ENCODE measurements around the gene GFPT2.
"Not testable (repeated sequence)": the region's sequence is repeated elsewhere in the genome, so short reads cannot be mapped to it uniquely, and the experiment has no call there.

GFPT2 gene

GRCh38 chr5:180304431-180305375, 48.4 kb downstream of the GFPT2 start:
- DNase-seq (ENCODE audit: low read depth), result no peak

DNA sequence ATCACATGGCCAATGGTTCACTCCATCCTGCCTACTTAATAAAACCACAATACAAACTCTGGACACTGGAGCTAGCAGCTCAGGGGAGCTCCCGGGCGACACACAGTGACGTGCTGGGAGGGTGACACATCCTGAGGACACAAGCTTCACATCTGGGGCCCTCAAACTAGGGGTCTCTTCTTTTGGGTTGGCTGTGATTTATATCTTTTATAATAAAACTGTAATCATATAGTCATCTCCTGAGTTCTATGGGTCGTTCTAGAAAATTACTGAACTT, 49.2 kb downstream of the GFPT2 start:
- no peak for DNase-seq (ENCODE audit: low read depth)

GRCh38 chr5:180303226-180304015, 49.7 kb downstream of the GFPT2 start:
- no peak for DNase-seq (ENCODE audit: low read depth)

GRCh38 chr5:180302256-180302655, 50.9 kb downstream of the GFPT2 start:
- DNase-seq (ENCODE audit: low read depth), result no peak

DNA sequence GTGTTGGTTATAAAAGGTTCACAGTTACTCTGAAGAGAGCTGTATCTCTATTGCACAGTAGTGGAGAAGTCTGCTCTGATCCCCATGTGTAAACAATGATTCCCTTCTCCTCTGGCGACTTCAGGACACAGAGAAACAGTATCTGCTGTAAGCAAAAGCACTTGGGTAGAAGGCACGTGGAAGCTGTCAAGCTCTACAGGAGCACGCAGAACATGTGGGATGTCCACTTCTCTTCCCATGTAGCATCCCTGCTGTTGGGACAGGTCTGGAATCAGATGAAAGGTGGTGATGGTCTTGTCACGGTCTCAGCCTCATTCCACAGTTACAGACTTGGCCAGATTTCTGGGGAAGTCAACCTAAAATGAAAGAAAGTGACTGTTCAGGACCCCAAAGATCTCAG, 51.9 kb downstream of the GFPT2 start:
- no peak for DNase-seq (ENCODE audit: low read depth)

DNA sequence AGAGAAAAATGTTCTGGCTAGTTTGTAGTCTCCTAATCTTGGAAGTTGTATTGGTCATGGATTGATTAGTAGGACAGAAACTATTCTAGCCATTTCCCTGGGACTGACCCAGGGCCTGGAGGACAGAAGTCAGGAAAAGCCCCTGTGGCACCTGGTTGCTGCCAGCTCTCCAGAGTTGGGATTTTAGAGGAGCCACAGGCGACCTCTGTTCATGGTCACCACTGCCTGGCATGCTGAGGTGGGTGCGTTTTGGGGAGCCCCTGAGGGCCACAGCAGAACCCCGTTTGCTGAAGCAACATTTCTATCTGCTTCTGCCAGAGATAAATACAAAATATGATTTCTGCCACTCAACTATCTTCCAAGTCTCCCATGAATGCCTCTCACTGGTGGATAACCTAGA, 53.6 kb downstream of the GFPT2 start:
- DNase-seq (ENCODE audit: low read depth), result no peak

DNA sequence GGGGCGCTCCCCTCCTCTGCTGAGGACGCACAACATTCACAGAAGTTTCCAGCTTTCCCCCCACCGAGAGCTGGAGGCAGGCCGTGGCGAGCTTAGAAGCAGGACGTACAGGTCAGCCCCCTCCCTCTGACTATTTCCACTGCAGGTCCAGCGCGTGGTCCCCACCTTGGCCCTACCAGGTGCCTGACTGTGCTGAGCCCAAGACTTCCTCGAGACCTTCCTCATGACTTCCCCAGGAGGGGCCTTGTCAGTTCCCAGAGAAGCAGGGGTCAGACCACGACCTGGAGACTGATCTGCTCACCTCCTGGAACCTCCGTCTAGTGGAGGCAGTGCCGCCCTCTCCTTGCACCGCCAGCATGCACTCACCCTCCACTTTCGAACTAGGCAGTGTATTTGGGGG, 54.1 kb downstream of the GFPT2 start:
- not testable (repeated sequence) for DNase-seq (ENCODE audit: low read depth)

DNA sequence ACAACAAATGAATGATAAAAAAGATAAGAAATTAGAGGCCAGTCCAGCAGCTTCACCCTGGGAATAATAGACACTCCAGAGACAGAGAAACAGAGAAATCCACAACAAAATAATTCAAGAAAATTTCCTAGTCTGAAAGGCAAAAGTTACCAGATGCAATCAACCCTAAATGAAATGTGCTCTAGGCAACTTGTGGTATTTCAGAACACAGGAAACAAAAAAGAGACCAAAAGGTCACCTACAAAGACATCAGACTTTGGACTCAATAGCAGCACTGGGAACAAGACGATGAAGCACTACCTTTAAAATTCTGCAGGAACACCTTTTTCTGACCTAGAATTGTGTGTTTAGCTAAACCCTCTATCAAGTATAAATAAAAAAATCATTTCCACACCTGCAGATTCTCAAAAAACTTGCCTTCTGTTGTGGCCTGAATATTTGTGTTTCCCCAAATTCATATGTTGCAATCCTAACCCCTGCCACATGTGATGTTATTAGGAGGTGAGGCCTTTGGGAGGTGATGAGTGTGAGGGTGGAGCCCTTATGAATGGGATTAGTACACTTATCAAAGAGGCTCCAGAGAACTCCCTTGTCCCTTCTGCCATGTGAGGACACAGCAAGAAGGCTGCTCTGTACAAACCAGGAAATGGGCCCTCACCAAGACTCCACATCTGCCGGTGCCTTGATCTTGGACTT, 55.4 kb downstream of the GFPT2 start:
- no peak for DNase-seq (ENCODE audit: low read depth)

GRCh38 chr5:180296771-180297170, 56.4 kb downstream of the GFPT2 start:
- DNase-seq (ENCODE audit: low read depth), result no peak

- no peak for DNase-seq (ENCODE audit: low read depth)
Measured at GRCh38 chr5:180294913-180295555, 58.1 kb downstream of the GFPT2 start.

DNA sequence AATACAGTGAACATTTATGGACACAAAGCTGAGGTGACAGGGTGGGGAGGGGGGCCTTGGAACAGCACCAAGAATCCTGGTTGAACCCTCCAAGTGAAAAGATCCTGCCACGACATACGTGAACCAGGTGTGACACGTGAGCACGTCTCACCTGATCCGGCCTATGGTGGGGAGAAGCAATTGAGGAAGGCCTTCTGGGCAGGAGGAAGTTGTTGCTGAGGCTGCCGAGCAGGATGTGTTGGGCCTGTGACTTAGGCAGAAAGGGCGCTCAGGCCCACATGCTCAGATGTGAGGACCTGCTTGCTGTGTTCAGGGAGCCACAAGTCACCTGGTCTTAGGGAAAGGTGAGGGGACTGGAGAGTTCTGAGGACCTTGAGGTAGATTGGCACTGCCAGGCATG, 58.7 kb downstream of the GFPT2 start:
- no peak for DNase-seq (ENCODE audit: low read depth)

GRCh38 chr5:180291943-180292831, 60.9 kb downstream of the GFPT2 start, which contains the start of gene MAPK9:
Gene MAPK9, minus strand, starts transcription at chr5:180292083. Its CDS starts 11,522 bp downstream, at chr5:180280561.
- DNase-seq (ENCODE audit: low read depth), result peak; percentile 80

DNA sequence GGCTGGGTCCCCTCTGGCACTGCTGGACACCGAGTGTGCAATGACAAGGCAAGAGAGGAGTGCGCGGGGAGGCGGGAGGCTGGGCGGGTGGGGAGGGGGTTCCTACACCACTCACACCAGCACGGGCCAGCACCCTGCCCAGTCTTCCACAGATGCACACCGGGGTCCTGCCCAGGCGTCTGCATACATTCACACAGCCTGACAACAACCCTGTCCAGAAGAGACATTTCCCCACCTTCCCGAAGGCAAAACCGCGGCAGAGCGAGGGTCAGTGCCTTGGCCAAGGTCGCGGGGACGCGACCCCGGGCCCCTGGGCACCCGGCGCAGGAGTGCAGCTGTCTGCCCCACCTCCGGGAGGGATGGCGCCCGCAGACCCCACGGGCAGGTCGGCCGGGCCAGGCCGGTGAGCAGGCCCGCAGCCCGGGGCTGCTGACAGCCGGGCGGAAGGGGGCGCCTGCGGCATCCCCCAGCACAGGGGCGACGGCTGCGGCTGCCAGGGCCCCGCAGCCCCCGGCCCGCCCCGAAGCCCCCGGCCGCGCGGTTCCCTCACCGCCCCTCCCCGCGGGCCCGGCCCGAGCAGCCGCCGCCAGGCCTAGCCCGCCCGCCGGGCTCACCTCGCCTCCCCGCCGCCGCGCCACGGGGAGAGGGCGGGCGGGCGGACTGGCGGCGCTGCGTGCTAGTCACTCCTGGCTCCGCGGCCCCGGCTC, 61.7 kb downstream of the GFPT2 start:
- DNase-seq (ENCODE audit: low read depth), result no peak

GRCh38 chr5:180290568-180291233, 62.4 kb downstream of the GFPT2 start:
- no peak for DNase-seq (ENCODE audit: low read depth)

DNA sequence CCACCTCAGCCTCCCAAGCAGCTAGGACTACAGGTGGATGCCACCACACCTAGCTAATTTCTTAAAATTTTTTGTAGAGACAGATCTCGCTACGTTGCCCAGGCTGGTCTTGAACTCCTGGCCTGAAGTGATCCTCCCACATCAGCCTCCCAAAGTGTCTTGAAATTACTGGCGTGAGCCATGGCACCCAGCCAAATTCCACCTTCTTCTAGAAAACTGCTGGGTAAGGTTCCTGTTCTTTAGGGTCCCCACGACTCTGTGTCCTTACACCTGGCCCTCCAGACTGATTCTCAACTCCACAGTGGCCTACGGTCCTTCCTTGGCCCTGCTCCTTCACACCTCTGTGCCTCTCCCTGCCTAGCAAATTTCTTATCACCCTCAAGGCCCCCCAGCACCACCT, 63.2 kb downstream of the GFPT2 start:
- no peak for DNase-seq (ENCODE audit: low read depth)

DNA sequence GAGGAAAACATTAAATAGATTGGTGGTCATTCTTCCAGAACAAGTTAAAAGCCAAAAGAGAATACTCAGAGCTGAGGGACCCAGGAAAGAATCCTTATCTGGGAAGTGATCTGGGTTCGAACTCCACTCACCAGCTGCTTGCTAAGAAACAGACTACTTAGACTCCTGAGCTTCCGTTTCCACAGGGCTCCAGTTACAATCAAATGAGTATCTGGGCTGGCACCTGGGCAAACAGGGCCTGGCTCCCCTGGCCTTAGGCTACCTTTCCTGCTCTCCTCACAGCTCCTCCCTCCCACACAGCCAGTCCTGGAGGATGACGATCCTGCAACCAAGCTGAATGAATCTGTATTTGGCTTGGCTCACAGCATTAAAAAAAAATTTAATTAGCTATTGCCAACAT, 63.7 kb downstream of the GFPT2 start:
- no peak for DNase-seq (ENCODE audit: low read depth)

- DNase-seq (ENCODE audit: low read depth), result no peak
Measured at GRCh38 chr5:180287868-180288267, 65.3 kb downstream of the GFPT2 start.

- no peak for DNase-seq (ENCODE audit: low read depth)
Measured at GRCh38 chr5:180287404-180287803, 65.7 kb downstream of the GFPT2 start.

GRCh38 chr5:180284149-180284548, 69.0 kb downstream of the GFPT2 start:
- no peak for DNase-seq (ENCODE audit: low read depth)
